Hepatocyte (in vitro differentiated cells): ENCODE results near the gene HSD11B1. TPM values are rescaled to one million over a fixed set of nuclear protein-coding genes. Genes with fewer than 3 reads are reported as not detected.

Experiments used
- DNase-seq: peaks from one replicate; pipeline ENCODE4 v3.0.0-alpha.2; 2016; ENCODE audit warnings: low spot score
- H2AFZ ChIP-seq: fragments of 200-600 bp; sonication (generic); 2 replicates; pipeline ENCODE4 v1.6.0; 2016; ENCODE audit warnings: antibody characterized with exemption, mild to moderate bottlenecking
- H3K27ac ChIP-seq: fragments of 200-600 bp; sonication (generic); 2 replicates; pipeline ENCODE4 v1.5.1; 2016; ENCODE audit warnings: mild to moderate bottlenecking
- H3K27me3 ChIP-seq: fragments of 200-600 bp; sonication (generic); 2 replicates; pipeline ENCODE4 v1.6.1; 2016
- H3K36me3 ChIP-seq: fragments of 200-600 bp; sonication (generic); replicated peaks from 2 replicates; pipeline ENCODE4 v1.5.1; 2016; ENCODE audit warnings: low read depth; ENCODE audit not compliant: insufficient read depth
- H3K4me1 ChIP-seq: fragments of 200-600 bp; sonication (generic); 2 replicates; pipeline ENCODE4 v1.5.1; 2016; ENCODE audit warnings: mild to moderate bottlenecking, moderate library complexity; ENCODE audit not compliant: insufficient read depth
- H3K4me2 ChIP-seq: fragments of 200-600 bp; sonication (generic); 2 replicates; pipeline ENCODE4 v1.6.0; 2016
- H3K4me3 ChIP-seq: fragments of 200-600 bp; sonication (generic); 2 replicates; pipeline ENCODE4 v1.5.1; 2016; ENCODE audit warnings: mild to moderate bottlenecking
- H3K79me2 ChIP-seq: fragments of 200-600 bp; sonication (generic); 2 replicates; pipeline ENCODE4 v1.6.0; 2017; ENCODE audit warnings: mild to moderate bottlenecking
- H3K9me2 ChIP-seq: fragments of 200-600 bp; sonication (generic); replicated peaks from 2 replicates; pipeline ENCODE4 v1.6.0; 2017; ENCODE audit warnings: mild to moderate bottlenecking; ENCODE audit not compliant: insufficient read depth
- H3K9me3 ChIP-seq: fragments of 200-600 bp; sonication (generic); 2 replicates; pipeline ENCODE4 v1.5.1; 2016; ENCODE audit warnings: low read depth, mild to moderate bottlenecking
- H4K20me1 ChIP-seq: fragments of 200-600 bp; sonication (generic); 2 replicates; pipeline ENCODE4 v1.6.0; 2016; ENCODE audit warnings: mild to moderate bottlenecking; ENCODE audit not compliant: insufficient read depth, poor library complexity, severe bottlenecking
- EZH2 ChIP-seq: fragments of 200-600 bp; sonication (generic); IDR thresholded peaks from 2 replicates; pipeline ENCODE4 v1.6.1; 2016; ENCODE audit warnings: antibody characterized with exemption, mild to moderate bottlenecking, borderline replicate concordance
- EZH2phosphoT487 ChIP-seq: fragments of 200-600 bp; sonication (generic); IDR thresholded peaks from one replicate; pipeline ENCODE4 v1.6.1; 2018; ENCODE audit warnings: antibody characterized with exemption, mild to moderate bottlenecking, low read depth, moderate library complexity; ENCODE audit not compliant: unreplicated experiment, severe bottlenecking
- WGBS: methylation state at CpG from one replicate; pipeline ENCODE4 v1.1.6; 2016; ENCODE audit warnings: low lambda C conversion rate; ENCODE audit errors: missing lambda C conversion rate; 5-methylcytosine and 5-hydroxymethylcytosine counted together
- polyA plus RNA-seq: library from polyadenylated mRNA; unstranded; fragments of >200 nt; fragmentation: Nextera tagmentation; extraction: Ambion mirVana; gene quantifications from 2 replicates; pipeline ENCODE4 v1.2.1, GENCODE V29; 2016
- total RNA-seq: library from RNA; depleted of rRNA; stranded (reverse); fragments of >200 nt; gene quantifications from 2 replicates; pipeline ENCODE4 v1.2.3, GENCODE V29; 2014
- TF ChIP-seq, protein P1 (sequence below): fragments of 200-600 bp; sonication (generic); IDR thresholded peaks from 2 replicates; pipeline ENCODE4 v1.5.1; 2016; ENCODE audit warnings: antibody characterized with exemption, mild to moderate bottlenecking; ENCODE audit not compliant: poor library complexity

The HSD11B1 gene
- total and polyA plus RNA-seq, 2 experiments from 2014 or later: 1.7 TPM; not detected in 1

DNA sequence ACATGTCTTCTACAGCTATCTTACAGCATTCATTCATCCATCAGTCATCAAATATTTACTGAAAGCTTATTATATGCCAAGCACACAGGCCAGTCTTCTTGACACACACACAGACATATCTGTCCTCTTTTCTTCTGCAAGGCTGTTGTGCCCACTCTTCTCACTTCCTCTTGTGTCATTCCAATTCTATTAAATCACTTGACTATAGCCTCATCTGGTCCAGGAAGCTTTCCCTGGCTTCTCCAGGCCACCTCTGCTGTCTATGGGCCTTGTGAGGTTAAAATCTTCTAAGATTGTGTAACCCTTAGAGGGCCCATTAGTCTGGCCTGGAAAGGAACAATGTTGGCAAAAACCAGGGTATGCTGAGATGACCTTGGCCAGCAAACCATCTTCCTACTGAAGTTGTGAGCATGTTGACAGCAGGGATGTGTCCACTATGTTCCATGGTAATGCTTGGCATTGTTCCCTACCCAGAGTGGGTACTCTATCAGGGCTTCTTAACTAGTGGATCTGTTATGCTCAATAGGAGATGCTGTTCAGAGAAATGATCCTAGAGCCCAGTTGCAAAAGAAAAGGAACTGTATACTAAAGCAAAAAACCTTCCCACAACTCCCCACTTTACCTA, 56.5 kb downstream of the HSD11B1 start:
- H3K9me3 ChIP-seq: no peaks in the 10 kb centered on the region
- H3K27me3 ChIP-seq: peaks cover 6% of the 10 kb centered on the region
- H3K4me2 ChIP-seq: no peak overlapping the region
- TF ChIP-seq EZH2 (no peak), EZH2phosphoT487 (no peak)
- TF ChIP-seq, protein P1, sequence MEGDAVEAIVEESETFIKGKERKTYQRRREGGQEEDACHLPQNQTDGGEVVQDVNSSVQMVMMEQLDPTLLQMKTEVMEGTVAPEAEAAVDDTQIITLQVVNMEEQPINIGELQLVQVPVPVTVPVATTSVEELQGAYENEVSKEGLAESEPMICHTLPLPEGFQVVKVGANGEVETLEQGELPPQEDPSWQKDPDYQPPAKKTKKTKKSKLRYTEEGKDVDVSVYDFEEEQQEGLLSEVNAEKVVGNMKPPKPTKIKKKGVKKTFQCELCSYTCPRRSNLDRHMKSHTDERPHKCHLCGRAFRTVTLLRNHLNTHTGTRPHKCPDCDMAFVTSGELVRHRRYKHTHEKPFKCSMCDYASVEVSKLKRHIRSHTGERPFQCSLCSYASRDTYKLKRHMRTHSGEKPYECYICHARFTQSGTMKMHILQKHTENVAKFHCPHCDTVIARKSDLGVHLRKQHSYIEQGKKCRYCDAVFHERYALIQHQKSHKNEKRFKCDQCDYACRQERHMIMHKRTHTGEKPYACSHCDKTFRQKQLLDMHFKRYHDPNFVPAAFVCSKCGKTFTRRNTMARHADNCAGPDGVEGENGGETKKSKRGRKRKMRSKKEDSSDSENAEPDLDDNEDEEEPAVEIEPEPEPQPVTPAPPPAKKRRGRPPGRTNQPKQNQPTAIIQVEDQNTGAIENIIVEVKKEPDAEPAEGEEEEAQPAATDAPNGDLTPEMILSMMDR: no peak
- no peak overlapping the region for H2AFZ ChIP-seq
- H3K9me2 ChIP-seq: no peaks in the 10 kb centered on the region
- no peaks in the 10 kb centered on the region for H3K4me1 ChIP-seq
- H4K20me1 ChIP-seq: no peaks in the 10 kb centered on the region
- no peaks in the 10 kb centered on the region for H3K36me3 ChIP-seq
- H3K79me2 ChIP-seq: no peaks in the 10 kb centered on the region
- DNase-seq: no peak
- no peak overlapping the region for H3K27ac ChIP-seq
- no peak overlapping the region for H3K4me3 ChIP-seq

DNA sequence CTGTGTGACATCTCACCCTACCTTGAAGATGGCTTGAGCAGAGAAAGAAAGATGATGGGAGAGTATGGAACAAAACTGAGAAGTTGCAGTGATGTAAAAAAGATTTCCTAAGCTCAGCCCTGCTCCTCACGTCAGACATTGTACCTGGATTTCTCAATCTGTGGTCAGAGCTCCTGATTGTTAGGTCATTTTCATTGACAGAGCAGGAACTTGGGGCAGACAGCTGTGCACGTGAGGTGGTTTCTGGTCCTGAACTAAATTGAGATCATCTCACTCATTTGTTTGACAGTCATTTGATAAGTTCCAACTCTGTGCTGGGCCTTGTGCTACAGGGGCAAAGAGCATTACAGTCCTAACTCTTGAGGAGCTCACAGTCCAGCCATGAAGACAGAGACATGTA, 61.4 kb downstream of the HSD11B1 start:
- Histone ChIP-seq H3K27ac (no peak overlapping the region), H3K27me3 (peaks cover 6% of the 10 kb centered on the region)
- TF ChIP-seq EZH2 (no peak), EZH2phosphoT487 (no peak)
- TF ChIP-seq, protein P1: no peak

DNA sequence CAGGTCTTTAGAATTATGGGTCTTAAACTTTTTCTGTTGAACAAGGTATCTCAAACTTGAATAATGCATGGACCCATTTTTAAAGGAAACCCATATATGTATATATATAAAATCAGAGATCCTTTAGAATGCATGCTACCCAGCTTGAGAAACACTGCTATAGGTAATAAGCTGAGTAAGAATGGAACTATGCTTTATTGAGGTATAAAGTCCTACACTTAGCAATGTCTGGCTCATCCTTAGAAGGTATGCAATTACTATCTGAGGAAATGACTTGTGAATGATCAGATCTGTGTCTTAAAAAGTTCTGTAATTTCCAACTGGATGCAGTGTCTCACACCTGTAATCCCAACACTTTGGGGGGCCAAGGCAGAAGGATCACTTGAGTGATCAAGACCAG, 62.5 kb downstream of the HSD11B1 start:
- Histone ChIP-seq H3K79me2 (no peaks in the 10 kb centered on the region), H3K4me2 (no peak overlapping the region), H3K27ac (no peak overlapping the region), H3K27me3 (no peaks in the 10 kb centered on the region), H3K36me3 (no peaks in the 10 kb centered on the region), H3K4me1 (peaks cover 5% of the 10 kb centered on the region), H2AFZ (no peak overlapping the region), H3K9me3 (no peaks in the 10 kb centered on the region), H3K9me2 (no peaks in the 10 kb centered on the region), H3K4me3 (no peak overlapping the region), H4K20me1 (no peaks in the 10 kb centered on the region)
- DNase-seq: no peak
- TF ChIP-seq, protein P1: no peak
- no peak for TF ChIP-seq EZH2phosphoT487
- TF ChIP-seq EZH2: no peak

More for the DNA sequence above, 61.4 kb downstream of the HSD11B1 start:
- H3K9me2 ChIP-seq: no peaks in the 10 kb centered on the region
- 66% methylated on average over 2 of the region's 2 CpGs for WGBS
- no peaks in the 10 kb centered on the region for H3K36me3 ChIP-seq
- H3K9me3 ChIP-seq: no peaks in the 10 kb centered on the region
- H4K20me1 ChIP-seq: no peaks in the 10 kb centered on the region
- no peak overlapping the region for H2AFZ ChIP-seq
- H3K4me1 ChIP-seq: peaks cover 5% of the 10 kb centered on the region
- DNase-seq: peak; percentile 14
- no peak overlapping the region for H3K4me3 ChIP-seq
- H3K79me2 ChIP-seq: no peaks in the 10 kb centered on the region
- H3K4me2 ChIP-seq: no peak overlapping the region

DNA sequence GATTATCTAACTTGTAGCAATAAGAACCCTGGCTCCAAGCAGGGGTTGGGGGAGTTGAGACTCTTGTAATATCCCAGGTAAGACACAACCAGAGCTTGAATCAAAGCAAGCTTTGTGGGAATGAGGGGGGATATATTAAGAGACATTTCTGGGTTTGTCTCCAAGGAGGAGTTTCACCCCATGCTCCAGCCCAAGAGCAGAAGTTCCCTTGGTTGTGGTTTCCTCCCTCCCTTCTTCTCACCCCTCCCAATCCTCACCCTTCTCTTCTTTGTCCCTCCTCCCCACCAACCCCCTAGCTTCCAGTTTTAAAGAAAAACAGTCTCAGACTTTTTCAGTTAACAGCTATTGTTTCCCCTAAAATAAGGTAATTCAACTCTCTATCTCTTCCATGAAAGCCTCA, 63.1 kb downstream of the HSD11B1 start:
- DNase-seq: no peak
- Histone ChIP-seq H3K36me3 (no peaks in the 10 kb centered on the region), H3K27me3 (no peaks in the 10 kb centered on the region), H3K79me2 (no peaks in the 10 kb centered on the region), H3K27ac (no peak overlapping the region), H3K9me2 (no peaks in the 10 kb centered on the region), H2AFZ (no peak overlapping the region), H3K4me3 (no peak overlapping the region), H4K20me1 (no peaks in the 10 kb centered on the region), H3K4me2 (no peak overlapping the region), H3K9me3 (no peaks in the 10 kb centered on the region), H3K4me1 (peaks cover 5% of the 10 kb centered on the region)
- TF ChIP-seq EZH2 (no peak), EZH2phosphoT487 (no peak)
- TF ChIP-seq, protein P1: no peak
